IPS-NIHi11 (cell line): ENCODE data around the gene HOXA2.

Source experiments
- DNase-seq: peaks from one replicate; pipeline ENCODE4 v3.0.0; 2012; ENCODE audit warnings: mixed read lengths, low spot score

HOXA2 gene

GRCh38 chr7:27098578-27099451, 3.7 kb downstream of the HOXA2 start:
- DNase-seq: no peak

- DNase-seq: no peak
Measured at GRCh38 chr7:27097686-27098577, 4.6 kb downstream of the HOXA2 start.

- no peak for DNase-seq
Measured at GRCh38 chr7:27096768-27097514, 5.5 kb downstream of the HOXA2 start.

GRCh38 chr7:27095897-27096767, 6.4 kb downstream of the HOXA2 start, which contains the start of gene HOXA1:
TSS of gene HOXA1 (minus strand) at chr7:27096000. CDS start at chr7:27095912, 88 bp downstream.
- DNase-seq: peak; percentile 87

GRCh38 chr7:27095050-27095896, 7.2 kb downstream of the HOXA2 start:
- no peak for DNase-seq

- DNase-seq: no peak
Measured at GRCh38 chr7:27094304-27095049, 8.0 kb downstream of the HOXA2 start.

GRCh38 chr7:27093184-27093895, 9.1 kb downstream of the HOXA2 start:
- DNase-seq: no peak

- no peak for DNase-seq
Measured at GRCh38 chr7:27092819-27093110, 9.7 kb downstream of the HOXA2 start.

GRCh38 chr7:27091941-27092818, 10.3 kb downstream of the HOXA2 start:
- DNase-seq: no peak

- no peak for DNase-seq
Measured at GRCh38 chr7:27091105-27091504, 11.4 kb downstream of the HOXA2 start.

- no peak for DNase-seq
Measured at GRCh38 chr7:27088002-27088922, 14.2 kb downstream of the HOXA2 start.

GRCh38 chr7:27083646-27084045, 18.8 kb downstream of the HOXA2 start:
- DNase-seq: no peak

GRCh38 chr7:27082171-27082570, 20.3 kb downstream of the HOXA2 start:
- DNase-seq: no peak

- DNase-seq: no peak
Measured at GRCh38 chr7:27080844-27081436, 21.5 kb downstream of the HOXA2 start.

- DNase-seq: no peak
Measured at GRCh38 chr7:27079234-27079975, 23.1 kb downstream of the HOXA2 start.
